H1 (cell line): ENCODE measurements around the gene EPHB1. TPM values are rescaled to one million over a fixed set of nuclear protein-coding genes. Genes with fewer than 3 reads are reported as not detected.

Experiments used
- EP300 ChIP-seq, 2 experiments: IDR thresholded peaks; 1 replicate in 1 of 2; 2 replicates in 1 of 2; pipeline ENCODE4 v1.6.1; 2011 to 2012; ENCODE audit warnings: low read depth in 2 of 2, low read length in 2 of 2, mild to moderate bottlenecking in 2 of 2, borderline replicate concordance in 1 of 2, inconsistent platforms in 1 of 2, moderate library complexity in 1 of 2
- SP2 ChIP-seq: IDR thresholded peaks from 2 replicates; pipeline ENCODE4 v1.6.1; 2012; ENCODE audit warnings: mild to moderate bottlenecking, low read length, inconsistent platforms
- polyA plus RNA-seq, 7 experiments: library from polyadenylated mRNA; depleted of rRNA in 3 of 7; stranded (reverse) in 5 of 7; unstranded in 2 of 7; fragments of >200 nt in 5 of 7; fragments of 200-250 nt in 2 of 7; gene quantifications; 1 replicate in 5 of 7; 2 replicates in 1 of 7; 4 replicates in 1 of 7; pipeline versions ENCODE4 v1.2.1 to v1.2.3, GENCODE V29; 2011 to 2013; ENCODE audit warnings: missing spikeins in 2 of 7, mixed read lengths in 2 of 7
- total RNA-seq: library from RNA; stranded (reverse); fragmentation: NEBNext Ultra II Directional; extraction: Animal tissue kit (Norgen Biotek cat#: 25700); gene quantifications from 2 replicates; pipeline ENCODE4 v1.2.1, GENCODE V29; 2021

The EPHB1 gene
- total and polyA plus RNA-seq, 2 of the 8 experiments (the other 6 are each of a cell fraction or from before 2014, with no cell fraction given), result 3.5 to 5.9 TPM

DNA sequence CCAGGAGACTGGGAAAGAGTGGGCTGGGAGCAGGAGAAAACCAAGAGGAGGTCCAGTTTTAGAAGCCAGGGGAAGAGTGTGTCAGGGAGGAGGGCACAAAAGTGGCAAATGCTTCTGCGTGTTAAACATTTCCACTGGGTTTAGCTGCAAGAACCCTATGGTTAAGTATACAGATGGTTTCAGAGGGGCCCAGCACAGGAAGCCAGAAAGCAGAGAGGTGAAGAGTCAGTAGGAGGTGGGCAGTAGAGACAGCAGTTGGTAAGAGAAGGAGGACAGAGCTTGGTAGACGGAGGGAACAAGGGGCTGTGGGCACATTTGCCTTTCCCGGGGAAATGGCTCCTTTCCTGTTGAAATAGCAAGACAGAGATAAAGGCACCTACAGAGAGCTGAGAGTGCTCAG, 133.8 kb downstream of the EPHB1 start (continued):
- TF ChIP-seq SP2 (no peak), EP300 (IDR thresholded peaks at IDR 0.05; ENCODE audit: borderline replicate concordance in 1 of 2, low read depth in 2 of 2, low read length in 2 of 2) (no peak)
- TF ChIP-seq, all 59 proteins: peak for 0
